Measurements from ENCODE around the gene CA11. TPM values are rescaled to one million over a fixed set of nuclear protein-coding genes. Genes with fewer than 3 reads are reported as not detected.

Gene CA11
- total and polyA plus RNA-seq, 9 of the 15 experiments (the other 6 are each of a cell fraction or from before 2014, with no cell fraction given), result 2.9 to 19.9 (median 8.3) TPM

GRCh38 chr19:48638831-48639381, 7.1 kb downstream of the CA11 start (continued):
- TF ChIP-seq SMARCA4 (IDR thresholded peaks at IDR 0.05) (0 out of 2 replicates have a peak, but pooled peaks have one; percentile 1), ZC3H4 (CRISPR knock-in tag; IDR thresholded peaks at IDR 0.05; ENCODE audit: borderline replicate concordance) (peak; percentile 11; the same call in 1 of the 2 replicates), ZFX (CRISPR knock-in tag; IDR thresholded peaks at IDR 0.05) (peak; percentile 55), POLR2G (IDR thresholded peaks at IDR 0.05; ENCODE audit: low read depth, low read length) (no peak), ZBTB33 (CRISPR knock-in tag; IDR thresholded peaks at IDR 0.05) (0 out of 2 replicates have a peak, but pooled peaks have one; percentile 24), CBX1 (IDR thresholded peaks at IDR 0.05; ENCODE audit: low read depth) (no peak; the same call in 1 of the 2 replicates), MCM2 (IDR thresholded peaks at IDR 0.05; ENCODE audit: low read depth) (no peak), ZNF143 (CRISPR knock-in tag; IDR thresholded peaks at IDR 0.05) (peak; percentile 23; the same call in 1 of the 2 replicates), ZNF589 (CRISPR knock-in tag; IDR thresholded peaks at IDR 0.05; ENCODE audit: low read depth) (no peak), DIDO1 (tag; IDR thresholded peaks at IDR 0.05; ENCODE audit: low read depth) (0 out of 2 replicates have a peak, but pooled peaks have one; percentile 0), LEF1 (IDR thresholded peaks at IDR 0.05) (0 out of 2 replicates have a peak, but pooled peaks have one; percentile 5), ATF3 (IDR thresholded peaks at IDR 0.05) (peak; percentile 96), ATF3 (CRISPR knock-in tag; conservative IDR thresholded peaks at IDR 0.05) (no peak), CHD1 (IDR thresholded peaks at IDR 0.05; ENCODE audit: low read length) (peak; percentile 85), TFE3 (CRISPR knock-in tag; IDR thresholded peaks at IDR 0.05) (no peak), CC2D1A (IDR thresholded peaks at IDR 0.05) (no peak), CTBP1 (IDR thresholded peaks at IDR 0.05; ENCODE audit: borderline replicate concordance) (peak; percentile 7; the same call in 1 of the 2 replicates), JUND (IDR thresholded peaks at IDR 0.05; ENCODE audit: borderline replicate concordance, low read depth, low read length) (peak; percentile 71), JUND (tag; IDR thresholded peaks at IDR 0.05; ENCODE audit: borderline replicate concordance, low read depth, low read length) (peak; percentile 49; the same call in 2 of the 3 replicates), ATF7 (IDR thresholded peaks at IDR 0.05) (no peak; the same call in 1 of the 2 replicates)

Data from K562 (cell line).